ENCODE results near the gene C2orf49. TPM values are rescaled to one million over a fixed set of nuclear protein-coding genes. Genes with fewer than 3 reads are reported as not detected.

Gene C2orf49
- total RNA-seq, 2 experiments from 2014 or later, result 19.3 to 27.8 TPM

GRCh38 chr2:105385731-105386540 lies 48.6 kb downstream of the C2orf49 start:
- intact Hi-C loops (cut with DNase I, micrococcal nuclease), result no loop called here
- CTCF ChIA-PET, result interaction anchor here (0.8 kb wide), 1 partner anchor 23 kb away, joined by 3 read pairs; no protein-coding TSS in a partner anchor
- peaks cover 2% of the 10 kb centered on the region for H3K36me3 Mint-ChIP-seq (ENCODE audit: low read depth)
- H3K27ac Mint-ChIP-seq, result no peak overlapping the region
- ATAC-seq (no peak), DNase-seq (no peak)
- POLR2A ChIA-PET, result no interaction called here
- H3K4me1 Mint-ChIP-seq, result no peaks in the 10 kb centered on the region
- no peaks in the 10 kb centered on the region for H3K27me3 Mint-ChIP-seq
- no peak overlapping the region for H3K4me3 Mint-ChIP-seq
- no peaks in the 10 kb centered on the region for H3K9me3 Mint-ChIP-seq (ENCODE audit: low read depth)

GRCh38 chr2:105387225-105387624 lies 49.9 kb downstream of the C2orf49 start:
- ATAC-seq (no peak), DNase-seq (no peak)
- intact Hi-C loops (cut with DNase I, micrococcal nuclease), result no loop called here
- Mint-ChIP-seq H3K27ac (no peak overlapping the region), H3K4me1 (no peaks in the 10 kb centered on the region), H3K36me3 (ENCODE audit: low read depth) (peaks cover 2% of the 10 kb centered on the region), H3K27me3 (no peaks in the 10 kb centered on the region), H3K4me3 (no peak overlapping the region), H3K9me3 (ENCODE audit: low read depth) (no peaks in the 10 kb centered on the region)
- ChIA-PET CTCF (interaction anchor here (0.6 kb wide), 1 partner anchor 51 kb away, joined by 3 read pairs; no protein-coding TSS in a partner anchor), POLR2A (no interaction called here)

GRCh38 chr2:105388971-105389381 lies 51.6 kb downstream of the C2orf49 start:
- peaks cover 2% of the 10 kb centered on the region for H3K36me3 Mint-ChIP-seq (ENCODE audit: low read depth)
- no peak overlapping the region for H3K27ac Mint-ChIP-seq
- intact Hi-C loops (cut with DNase I, micrococcal nuclease), result no loop called here
- no peaks in the 10 kb centered on the region for H3K27me3 Mint-ChIP-seq
- ChIA-PET CTCF (interaction anchor here (0.8 to 2.1 kb wide), 2 partner anchors 10 to 20 kb away, joined by 3 to 8 read pairs; partner anchors contain the start of gene FHL2), POLR2A (no interaction called here)
- H3K9me3 Mint-ChIP-seq (ENCODE audit: low read depth), result no peaks in the 10 kb centered on the region
- ATAC-seq, result no peak
- no peak for DNase-seq
- no peaks in the 10 kb centered on the region for H3K4me1 Mint-ChIP-seq
- H3K4me3 Mint-ChIP-seq, result no peak overlapping the region

GRCh38 chr2:105390454-105390853 lies 53.1 kb downstream of the C2orf49 start:
- Mint-ChIP-seq H3K27me3 (no peaks in the 10 kb centered on the region), H3K36me3 (ENCODE audit: low read depth) (no peaks in the 10 kb centered on the region), H3K4me3 (no peak overlapping the region), H3K9me3 (ENCODE audit: low read depth) (no peaks in the 10 kb centered on the region), H3K4me1 (no peaks in the 10 kb centered on the region), H3K27ac (no peak overlapping the region)
- intact Hi-C loops (cut with DNase I, micrococcal nuclease), result no loop called here
- ChIA-PET POLR2A (no interaction called here), CTCF (interaction anchor here (0.6 to 2.1 kb wide), 4 partner anchors 8 to 23 kb away, joined by 4 to 8 read pairs (median 4); partner anchors contain the start of gene FHL2)
- DNase-seq (no peak), ATAC-seq (no peak)

GRCh38 chr2:105391058-105391627 lies 53.8 kb downstream of the C2orf49 start:
- DNase-seq (no peak), ATAC-seq (no peak)
- no peaks in the 10 kb centered on the region for H3K36me3 Mint-ChIP-seq (ENCODE audit: low read depth)
- H3K27ac Mint-ChIP-seq, result no peak overlapping the region
- no peaks in the 10 kb centered on the region for H3K4me1 Mint-ChIP-seq
- ChIA-PET CTCF (interaction anchor here (0.7 to 2.1 kb wide), 3 partner anchors 8 to 276 kb away, joined by 4 to 8 read pairs (median 4); partner anchors contain the start of gene FHL2), POLR2A (no interaction called here)
- H3K27me3 Mint-ChIP-seq, result no peaks in the 10 kb centered on the region
- intact Hi-C loops (cut with DNase I, micrococcal nuclease), result no loop called here
- no peaks in the 10 kb centered on the region for H3K9me3 Mint-ChIP-seq (ENCODE audit: low read depth)
- H3K4me3 Mint-ChIP-seq, result no peak overlapping the region

GRCh38 chr2:105391763-105392662 lies 54.7 kb downstream of the C2orf49 start:
- H3K27me3 Mint-ChIP-seq, result no peaks in the 10 kb centered on the region
- no peak overlapping the region for H3K4me3 Mint-ChIP-seq
- CTCF ChIA-PET, result interaction anchor here (0.7 to 1.3 kb wide), 3 partner anchors 23 to 174 kb away, joined by 3 to 4 read pairs (median 3); no protein-coding TSS in a partner anchor
- ATAC-seq (no peak), DNase-seq (no peak)
- no peaks in the 10 kb centered on the region for H3K9me3 Mint-ChIP-seq (ENCODE audit: low read depth)
- no peak overlapping the region for H3K27ac Mint-ChIP-seq
- H3K4me1 Mint-ChIP-seq, result peaks cover 7% of the 10 kb centered on the region
- POLR2A ChIA-PET, result interaction anchor here (0.6 kb wide), 1 partner anchor 603 kb away, joined by 5 read pairs; no protein-coding TSS in a partner anchor
- intact Hi-C loops (cut with DNase I, micrococcal nuclease), result no loop called here
- no peaks in the 10 kb centered on the region for H3K36me3 Mint-ChIP-seq (ENCODE audit: low read depth)

- ATAC-seq (no peak), DNase-seq (no peak)
- peaks cover 13% of the 10 kb centered on the region for H3K4me1 Mint-ChIP-seq
- H3K36me3 Mint-ChIP-seq (ENCODE audit: low read depth), result no peaks in the 10 kb centered on the region
- H3K27ac Mint-ChIP-seq, result no peak overlapping the region
- CTCF ChIA-PET, result interaction anchor here (1.1 to 1.3 kb wide), 4 partner anchors 11 to 127 kb away, joined by 3 to 4 read pairs (median 4); no protein-coding TSS in a partner anchor
- POLR2A ChIA-PET, result no interaction called here
- no peak overlapping the region for H3K4me3 Mint-ChIP-seq
- intact Hi-C loops (cut with DNase I, micrococcal nuclease), result loop anchor here in 1 of 2 experiments (1.0 kb wide), 1 partner anchor 59 kb away; no protein-coding TSS in a partner anchor
- no peaks in the 10 kb centered on the region for H3K27me3 Mint-ChIP-seq
- no peaks in the 10 kb centered on the region for H3K9me3 Mint-ChIP-seq (ENCODE audit: low read depth)
Measured at GRCh38 chr2:105393373-105394055, 56.2 kb downstream of the C2orf49 start.

- CTCF ChIA-PET, result interaction anchor here (1.1 to 1.6 kb wide), 4 partner anchors 9 to 126 kb away, joined by 3 to 4 read pairs (median 4); no protein-coding TSS in a partner anchor
- intact Hi-C loops (cut with DNase I, micrococcal nuclease), result loop anchor here in 1 of 2 experiments (1.0 to 5.0 kb wide), 5 partner anchors 61 to 692 kb away; partner anchors contain the start of gene MRPS9
- no peaks in the 10 kb centered on the region for H3K36me3 Mint-ChIP-seq (ENCODE audit: low read depth)
- ATAC-seq, result no peak
- peaks cover 13% of the 10 kb centered on the region for H3K4me1 Mint-ChIP-seq
- no peaks in the 10 kb centered on the region for H3K9me3 Mint-ChIP-seq (ENCODE audit: low read depth)
- H3K4me3 Mint-ChIP-seq, result no peak overlapping the region
- DNase-seq, result no peak
- peaks cover 8% of the 10 kb centered on the region for H3K27me3 Mint-ChIP-seq
- POLR2A ChIA-PET, result no interaction called here
- no peak overlapping the region for H3K27ac Mint-ChIP-seq
Measured at GRCh38 chr2:105394951-105395611, 57.7 kb downstream of the C2orf49 start.

- H3K4me1 Mint-ChIP-seq, result peaks cover 13% of the 10 kb centered on the region
- intact Hi-C loops (cut with DNase I, micrococcal nuclease), result loop anchor here in 1 of 2 experiments (2.0 to 5.0 kb wide), 5 partner anchors 72 to 797 kb away; partner anchors contain the start of gene MRPS9
- DNase-seq (no peak), ATAC-seq (no peak)
- POLR2A ChIA-PET, result no interaction called here
- no peak overlapping the region for H3K27ac Mint-ChIP-seq
- no peaks in the 10 kb centered on the region for H3K36me3 Mint-ChIP-seq (ENCODE audit: low read depth)
- no peak overlapping the region for H3K4me3 Mint-ChIP-seq
- peaks cover 10% of the 10 kb centered on the region for H3K27me3 Mint-ChIP-seq
- H3K9me3 Mint-ChIP-seq (ENCODE audit: low read depth), result no peaks in the 10 kb centered on the region
- CTCF ChIA-PET, result interaction anchor here (0.6 to 1.6 kb wide), 4 partner anchors 16 to 73 kb away, joined by 3 to 4 read pairs (median 3); no protein-coding TSS in a partner anchor
Measured at GRCh38 chr2:105395691-105396090, 58.4 kb downstream of the C2orf49 start.

Measured in activated CD4-positive, alpha-beta T cell treated with anti-CD3 and anti-CD28 coated beads for 36 hours (primary cell).